Uterus (tissue), 2 donors: Measurements from ENCODE around the gene FCRL1.

Source experiments
- CTCF ChIP-seq, 4 experiments: fragments of 200-600 bp in 2 of 4; fragments of 450-650 bp in 2 of 4; sonication (generic) in 2 of 4; IDR thresholded peaks; one replicate each; pipeline ENCODE4 v1.5.1; 2016 to 2019; ENCODE audit warnings: antibody characterized with exemption in 4 of 4, mild to moderate bottlenecking in 2 of 4, moderate library complexity in 1 of 4
- POLR2A ChIP-seq, 2 donors: fragments of 450-650 bp; IDR thresholded peaks; one replicate each; pipeline ENCODE4 v1.6.1; 2016; ENCODE audit warnings: antibody characterized with exemption in 2 of 2, mild to moderate bottlenecking in 1 of 2, moderate library complexity in 1 of 2

- TF ChIP-seq CTCF (IDR thresholded peaks at IDR 0.05) (no peak), POLR2A (IDR thresholded peaks at IDR 0.05) (no peak)
Observed at GRCh38 chr1:157798211-157798610, 21.7 kb downstream of the FCRL1 start.
